ENCODE measurements around the gene CETN2.

GRCh38 chrX:152873361-152873760 lies 42.8 kb upstream of the CETN2 start:
- TF ChIP-seq CTCF (tag by site-specific recombination; IDR thresholded peaks at IDR 0.05) (no peak), ZBTB1 (tag by site-specific recombination; IDR thresholded peaks at IDR 0.05) (no peak), ZBTB20 (tag by site-specific recombination; IDR thresholded peaks at IDR 0.05) (no peak), PATZ1 (tag by site-specific recombination; IDR thresholded peaks at IDR 0.05) (no peak), KLF7 (tag by site-specific recombination; IDR thresholded peaks at IDR 0.05; ENCODE audit: borderline replicate concordance) (no peak), IKZF3 (tag by site-specific recombination; IDR thresholded peaks at IDR 0.05) (no peak), ZNF211 (tag by site-specific recombination; IDR thresholded peaks at IDR 0.05; ENCODE audit: low read depth) (no peak), ZNF302 (tag by site-specific recombination; IDR thresholded peaks at IDR 0.05; ENCODE audit: low read depth) (no peak)
- TF ChIP-seq, protein P1, sequence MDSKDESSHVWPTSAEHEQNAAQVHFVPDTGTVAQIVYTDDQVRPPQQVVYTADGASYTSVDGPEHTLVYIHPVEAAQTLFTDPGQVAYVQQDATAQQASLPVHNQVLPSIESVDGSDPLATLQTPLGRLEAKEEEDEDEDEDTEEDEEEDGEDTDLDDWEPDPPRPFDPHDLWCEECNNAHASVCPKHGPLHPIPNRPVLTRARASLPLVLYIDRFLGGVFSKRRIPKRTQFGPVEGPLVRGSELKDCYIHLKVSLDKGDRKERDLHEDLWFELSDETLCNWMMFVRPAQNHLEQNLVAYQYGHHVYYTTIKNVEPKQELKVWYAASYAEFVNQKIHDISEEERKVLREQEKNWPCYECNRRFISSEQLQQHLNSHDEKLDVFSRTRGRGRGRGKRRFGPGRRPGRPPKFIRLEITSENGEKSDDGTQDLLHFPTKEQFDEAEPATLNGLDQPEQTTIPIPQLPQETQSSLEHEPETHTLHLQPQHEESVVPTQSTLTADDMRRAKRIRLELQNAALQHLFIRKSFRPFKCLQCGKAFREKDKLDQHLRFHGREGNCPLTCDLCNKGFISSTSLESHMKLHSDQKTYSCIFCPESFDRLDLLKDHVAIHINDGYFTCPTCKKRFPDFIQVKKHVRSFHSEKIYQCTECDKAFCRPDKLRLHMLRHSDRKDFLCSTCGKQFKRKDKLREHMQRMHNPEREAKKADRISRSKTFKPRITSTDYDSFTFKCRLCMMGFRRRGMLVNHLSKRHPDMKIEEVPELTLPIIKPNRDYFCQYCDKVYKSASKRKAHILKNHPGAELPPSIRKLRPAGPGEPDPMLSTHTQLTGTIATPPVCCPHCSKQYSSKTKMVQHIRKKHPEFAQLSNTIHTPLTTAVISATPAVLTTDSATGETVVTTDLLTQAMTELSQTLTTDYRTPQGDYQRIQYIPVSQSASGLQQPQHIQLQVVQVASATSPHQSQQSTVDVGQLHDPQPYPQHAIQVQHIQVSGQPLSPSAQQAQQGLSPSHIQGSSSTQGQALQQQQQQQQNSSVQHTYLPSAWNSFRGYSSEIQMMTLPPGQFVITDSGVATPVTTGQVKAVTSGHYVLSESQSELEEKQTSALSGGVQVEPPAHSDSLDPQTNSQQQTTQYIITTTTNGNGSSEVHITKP (tag by site-specific recombination; IDR thresholded peaks at IDR 0.05) = no peak
- TF ChIP-seq, protein P2, sequence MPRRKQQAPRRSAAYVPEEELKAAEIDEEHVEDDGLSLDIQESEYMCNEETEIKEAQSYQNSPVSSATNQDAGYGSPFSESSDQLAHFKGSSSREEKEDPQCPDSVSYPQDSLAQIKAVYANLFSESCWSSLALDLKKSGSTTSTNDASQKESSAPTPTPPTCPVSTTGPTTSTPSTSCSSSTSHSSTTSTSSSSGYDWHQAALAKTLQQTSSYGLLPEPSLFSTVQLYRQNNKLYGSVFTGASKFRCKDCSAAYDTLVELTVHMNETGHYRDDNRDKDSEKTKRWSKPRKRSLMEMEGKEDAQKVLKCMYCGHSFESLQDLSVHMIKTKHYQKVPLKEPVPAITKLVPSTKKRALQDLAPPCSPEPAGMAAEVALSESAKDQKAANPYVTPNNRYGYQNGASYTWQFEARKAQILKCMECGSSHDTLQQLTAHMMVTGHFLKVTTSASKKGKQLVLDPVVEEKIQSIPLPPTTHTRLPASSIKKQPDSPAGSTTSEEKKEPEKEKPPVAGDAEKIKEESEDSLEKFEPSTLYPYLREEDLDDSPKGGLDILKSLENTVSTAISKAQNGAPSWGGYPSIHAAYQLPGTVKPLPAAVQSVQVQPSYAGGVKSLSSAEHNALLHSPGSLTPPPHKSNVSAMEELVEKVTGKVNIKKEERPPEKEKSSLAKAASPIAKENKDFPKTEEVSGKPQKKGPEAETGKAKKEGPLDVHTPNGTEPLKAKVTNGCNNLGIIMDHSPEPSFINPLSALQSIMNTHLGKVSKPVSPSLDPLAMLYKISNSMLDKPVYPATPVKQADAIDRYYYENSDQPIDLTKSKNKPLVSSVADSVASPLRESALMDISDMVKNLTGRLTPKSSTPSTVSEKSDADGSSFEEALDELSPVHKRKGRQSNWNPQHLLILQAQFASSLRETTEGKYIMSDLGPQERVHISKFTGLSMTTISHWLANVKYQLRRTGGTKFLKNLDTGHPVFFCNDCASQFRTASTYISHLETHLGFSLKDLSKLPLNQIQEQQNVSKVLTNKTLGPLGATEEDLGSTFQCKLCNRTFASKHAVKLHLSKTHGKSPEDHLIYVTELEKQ (tag by site-specific recombination; IDR thresholded peaks at IDR 0.05; ENCODE audit: borderline replicate concordance) = no peak
